Heart left ventricle (tissue), 16 donors: ENCODE results near the gene IGF2R. TPM values are rescaled to one million over a fixed set of nuclear protein-coding genes. Genes with fewer than 3 reads are reported as not detected.

Experiments
- ATAC-seq, 4 donors: fragments of 200-7000 bp; cut with Tn5 transposase; one replicate each; pipeline ENCODE4 v1.9.1; 2020 to 2022; ENCODE audit warnings: moderate library complexity in 4 of 4, mild to moderate bottlenecking in 3 of 4, moderate number of reproducible peaks in 1 of 4
- DNase-seq, 5 donors: peaks; one replicate each; pipeline ENCODE4 v3.0.0-alpha.2; 2020
- H3K27ac ChIP-seq, 12 donors: fragments of 200-600 bp; sonication (generic) in 4 of 12; one replicate each; pipeline versions ENCODE4 v1.5.0 to v1.8.0; 2016 to 2022; ENCODE audit warnings: mild to moderate bottlenecking in 2 of 12
- H3K27me3 ChIP-seq, 9 donors: fragments of 200-600 bp; sonication (generic) in 2 of 9; one replicate each; pipeline versions ENCODE4 v1.5.1 to v1.8.0; 2016 to 2022; ENCODE audit warnings: mild to moderate bottlenecking in 3 of 9
- H3K36me3 ChIP-seq, 9 donors: fragments of 200-600 bp; sonication (generic) in 2 of 9; one replicate each; pipeline versions ENCODE4 v1.5.0 to v1.8.0; 2018 to 2022; ENCODE audit warnings: mild to moderate bottlenecking in 2 of 9
- H3K4me1 ChIP-seq, 12 donors: fragments of 200-600 bp; sonication (generic) in 4 of 12; one replicate each; pipeline versions ENCODE4 v1.5.0 to v1.8.0; 2016 to 2022; ENCODE audit warnings: mild to moderate bottlenecking in 3 of 12
- H3K4me3 ChIP-seq, 12 donors: fragments of 200-600 bp; sonication (generic) in 4 of 12; one replicate each; pipeline versions ENCODE4 v1.5.0 to v1.8.0; 2017 to 2022; ENCODE audit warnings: mild to moderate bottlenecking in 9 of 12, moderate library complexity in 4 of 12
- H3K9me3 ChIP-seq, 12 donors: fragments of 200-600 bp; sonication (generic) in 4 of 12; one replicate each; pipeline versions ENCODE4 v1.5.0 to v1.8.0; 2016 to 2022; ENCODE audit warnings: mild to moderate bottlenecking in 1 of 12
- CTCF ChIP-seq, 12 donors: fragments of 200-600 bp; sonication (generic) in 4 of 12; IDR thresholded peaks; one replicate each; pipeline versions ENCODE4 v1.5.0 to v1.8.0; 2018 to 2022; ENCODE audit warnings: antibody characterized with exemption in 12 of 12, mild to moderate bottlenecking in 5 of 12
- POLR2A ChIP-seq, 2 donors: fragments of 450-650 bp; IDR thresholded peaks; one replicate each; pipeline ENCODE4 v1.6.1; 2017; ENCODE audit warnings: antibody characterized with exemption in 2 of 2, mild to moderate bottlenecking in 2 of 2, moderate library complexity in 2 of 2
- WGBS, 4 donors: extraction: QIAGEN DNeasy Blood & Tissue Kit in 2 of 4; methylation state at CpG; one replicate each; pipeline versions ENCODE4 v1.1.5 to v1.1.7; 2013 to 2018; 5-methylcytosine and 5-hydroxymethylcytosine counted together
- intact Hi-C, 10 donors: fragments of 100-400 bp; cut with DNase I; formaldehyde crosslinking; loops; one replicate each; pipeline versions ENCODE4 v1.11.1 to v1.14.2; 2022
- polyA plus RNA-seq, 2 donors: library from polyadenylated mRNA; stranded (reverse); fragments of 200-250 nt; gene quantifications; one replicate each; pipeline ENCODE4 v1.2.3, GENCODE V29; 2013
- total RNA-seq, 9 donors: library from RNA; depleted of rRNA in 2 of 9; stranded (reverse); fragments of >200 nt in 2 of 9; fragmentation: NEBNext Ultra II Directional in 3 of 9; extraction: Animal tissue kit (Norgen Biotek cat#: 25700) in 3 of 9; gene quantifications; one replicate each; pipeline versions ENCODE4 v1.1.0 to v1.2.4, GENCODE V29; 2016 to 2023
- donor health status: ischemic (EF 13 %, LVEDD 7.1; RV severe dilation, severe dysfunction).
- donor health status: healthy with polysubstance abuse.
- donor health status: DM: no; HTN: yes; CAD: no.
- donor health status: DM: no; HTN: no; CAD: no.
- donor health status: ischemic (EF 25% LVEDD 6.9; RV normal size, moderate dysfunction).
- donor health status: ischemic (EF 25% LVEDD 5.7; RV mildly dilated, moderate dysfunction).
- donor health status: healthy.
- donor health status: DM: yes; HTN: yes; CAD: no.
- donor health status: ischemic (EF 35%, LVEDD 5.7; RV mildly dilated, moderate dysfunction).
- donor health status: nonischemic (EF 11% LVEDD 7.7; RV severe dilation, severe dysfunction).
- donor health status: DM: yes; HTN: yes; CAD: no.
- donor health status: PGD.
- donor health status: ischemic (EF 29% LVEDD 5.4; RV normal size, mild dysfunction).
- donor health status: nonischemic (EF 23%, LVEDD 6.1; RV moderate dilation, normal function).

IGF2R gene
- total and polyA plus RNA-seq, 11 donors: 15.4 to 111 (median 68.5) TPM

DNA sequence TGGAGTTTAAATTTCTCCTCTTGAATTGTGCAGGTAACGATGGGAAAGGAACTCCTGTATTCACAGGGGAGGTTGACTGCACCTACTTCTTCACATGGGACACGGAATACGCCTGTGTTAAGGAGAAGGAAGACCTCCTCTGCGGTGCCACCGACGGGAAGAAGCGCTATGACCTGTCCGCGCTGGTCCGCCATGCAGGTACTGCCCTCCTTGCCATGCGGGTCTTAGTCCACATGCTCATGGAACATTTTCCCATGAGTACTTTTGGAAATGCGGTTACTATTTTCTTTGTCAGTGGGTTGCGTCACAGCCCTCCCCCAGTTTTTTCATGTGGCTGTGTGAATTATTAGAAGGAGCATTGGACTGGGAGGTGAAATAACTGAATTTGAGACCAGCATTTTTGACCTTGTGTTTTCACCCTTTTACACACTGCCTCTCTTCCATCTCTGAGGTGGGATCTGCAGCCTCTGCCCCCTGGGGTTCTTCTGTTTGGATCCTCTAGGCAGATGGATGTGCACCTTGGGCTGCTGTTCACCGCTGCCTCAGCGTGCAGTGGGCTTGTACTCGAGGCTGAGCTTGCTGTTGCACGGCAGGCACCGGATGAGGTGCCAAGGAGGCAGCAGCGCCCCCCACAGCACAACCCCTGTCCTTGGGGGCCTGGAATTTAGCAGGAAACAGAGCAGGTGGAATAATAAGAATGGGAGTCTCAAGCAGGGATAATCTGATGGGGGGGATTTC lies 71.8 kb downstream of the IGF2R start:
- ATAC-seq (no peak), DNase-seq (no peak)
- TF ChIP-seq CTCF (IDR thresholded peaks at IDR 0.05) (no peak), POLR2A (IDR thresholded peaks at IDR 0.05) (no peak)
- 93 to 96% (median 94%) methylated on average over 19 of the region's 19 CpGs for WGBS, 4 donors
- Histone ChIP-seq H3K36me3 (peaks cover 0 to 99% (median 58%) of the 10 kb centered on the region in 9 donors), H3K27ac (no peak overlapping the region), H3K4me3 (no peak overlapping the region), H3K27me3 (no peaks in the 10 kb centered on the region), H3K9me3 (no peaks in the 10 kb centered on the region), H3K4me1 (peaks cover 0 to 59% (median 15%) of the 10 kb centered on the region in 12 donors)
- intact Hi-C loops: loop anchor here in 6 of 10 donors (5.0 to 10.0 kb wide), 4 partner anchors 63 to 176 kb away; no protein-coding TSS in a partner anchor

GRCh38 chr6:160041608-160042007 lies 72.7 kb downstream of the IGF2R start:
- H3K27me3 ChIP-seq: no peaks in the 10 kb centered on the region
- H3K9me3 ChIP-seq: no peaks in the 10 kb centered on the region
- ATAC-seq (peak; percentile 78 to 93 (median 84)), DNase-seq (peak in 4 of 5 donors; percentile 38 to 84 (median 66))
- H3K27ac ChIP-seq: no peak overlapping the region
- peaks cover 0 to 51% (median 14%) of the 10 kb centered on the region in 12 donors for H3K4me1 ChIP-seq
- intact Hi-C loops: loop anchor here in 6 of 10 donors (5.0 to 10.0 kb wide), 4 partner anchors 64 to 177 kb away; no protein-coding TSS in a partner anchor
- H3K4me3 ChIP-seq: no peak overlapping the region
- peaks cover 0 to 99% (median 58%) of the 10 kb centered on the region in 9 donors for H3K36me3 ChIP-seq
- 44 to 57% (median 51%) methylated on average over 6 of the region's 6 CpGs for WGBS, 4 donors
- TF ChIP-seq POLR2A (IDR thresholded peaks at IDR 0.05): no peak
- peak in 5 of 12 donors; percentile 21 to 33 (median 31) for TF ChIP-seq CTCF (IDR thresholded peaks at IDR 0.05)

DNA sequence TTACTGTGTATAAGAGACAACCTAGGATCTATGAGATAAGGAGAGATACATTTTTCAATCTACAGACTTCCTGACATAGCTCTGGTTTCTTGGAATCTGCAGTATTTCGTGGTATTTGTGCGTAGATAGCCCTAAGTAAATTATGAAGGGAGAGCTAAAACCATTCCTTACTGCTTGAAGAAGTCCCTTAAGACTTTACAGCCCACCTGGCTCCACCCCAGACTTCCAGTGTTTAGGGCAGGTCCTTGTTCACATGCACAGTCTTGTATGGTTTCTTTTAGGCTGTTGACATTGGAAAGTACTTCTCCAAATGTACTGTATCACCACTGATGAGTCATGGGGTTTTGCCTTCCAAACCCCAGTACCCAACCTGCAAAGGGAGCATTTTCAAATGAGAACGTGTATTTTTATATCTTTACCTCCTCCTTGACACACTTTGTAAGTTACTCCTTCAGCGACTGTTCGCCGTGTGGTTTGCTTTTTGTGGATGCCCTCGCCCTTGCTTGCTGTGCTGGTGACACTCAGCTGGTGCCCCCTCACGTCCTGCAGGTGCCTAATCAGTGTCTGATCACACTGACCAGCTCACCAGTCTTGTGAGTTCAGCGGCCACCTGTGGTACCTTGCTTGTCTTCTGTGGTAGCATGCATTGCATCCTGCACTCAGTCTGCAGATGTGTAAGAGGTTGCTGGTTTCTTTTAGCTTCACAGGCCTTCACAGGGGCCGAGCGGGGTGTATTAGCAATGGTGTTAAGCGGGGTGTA lies 73.3 kb downstream of the IGF2R start:
- no peak for TF ChIP-seq CTCF (IDR thresholded peaks at IDR 0.05)
- no peak for TF ChIP-seq POLR2A (IDR thresholded peaks at IDR 0.05)
- intact Hi-C loops: loop anchor here in 6 of 10 donors (5.0 to 10.0 kb wide), 4 partner anchors 65 to 177 kb away; no protein-coding TSS in a partner anchor
- Histone ChIP-seq H3K36me3 (peaks cover 0 to 100% (median 64%) of the 10 kb centered on the region in 9 donors), H3K4me1 (peaks cover 0 to 46% (median 14%) of the 10 kb centered on the region in 12 donors), H3K9me3 (no peaks in the 10 kb centered on the region), H3K27ac (peak overlapping the region in 2 of 12 donors; percentile 1 to 24), H3K4me3 (no peak overlapping the region), H3K27me3 (no peaks in the 10 kb centered on the region)
- DNase-seq: no peak
- WGBS, 4 donors: 86 to 94% (median 92%) methylated on average over 12 of the region's 12 CpGs
- peak in 1 of 4 donors; percentile 30 for ATAC-seq
